ENCODE measurements around the gene RAET1E.

Gene RAET1E

DNA sequence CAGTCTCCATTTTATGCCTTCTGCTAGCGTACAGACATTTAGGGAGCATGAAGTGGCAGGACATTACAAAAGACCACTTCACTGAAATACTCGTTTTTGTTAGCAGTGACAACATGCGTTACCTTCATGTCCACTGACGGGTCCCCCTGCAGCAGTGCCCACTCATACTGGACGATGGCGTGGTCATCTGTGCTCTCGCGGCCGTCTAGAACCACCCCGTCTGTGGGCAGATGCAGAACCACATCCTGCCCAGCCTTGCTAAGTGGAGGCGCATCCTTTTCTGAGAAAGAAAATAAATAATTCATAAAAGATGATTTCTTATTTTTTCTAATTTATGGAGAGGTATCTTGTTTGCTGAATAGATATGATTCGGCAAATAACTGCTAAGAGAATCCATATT, 45.0 kb downstream of the RAET1E start:
- TF ChIP-seq GATA2 (IDR thresholded peaks at IDR 0.05; ENCODE audit: low read depth, low read length) (no peak), GATA3 (IDR thresholded peaks at IDR 0.05; ENCODE audit: low read depth, low read length) (no peak)

DNA sequence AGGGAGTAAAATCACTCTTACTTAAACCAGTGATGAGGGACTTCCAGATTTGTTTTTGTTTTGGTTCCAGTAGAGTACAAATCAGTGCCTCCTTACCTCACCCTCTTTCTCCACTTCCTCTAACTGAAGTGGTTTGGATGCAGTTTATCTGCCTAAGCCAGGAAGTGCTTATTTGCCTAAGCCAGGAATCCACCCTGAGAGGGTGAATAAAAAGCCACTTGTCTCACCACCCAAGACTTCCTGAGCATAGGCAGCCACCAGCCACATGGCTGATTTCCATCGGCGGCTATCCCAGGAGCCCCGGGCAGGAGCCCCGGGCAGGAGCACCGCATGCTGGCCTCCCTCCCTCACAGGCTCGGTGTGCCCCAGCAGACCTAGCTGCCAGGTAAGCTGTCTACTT, 45.7 kb downstream of the RAET1E start:
- TF ChIP-seq GATA3 (IDR thresholded peaks at IDR 0.05; ENCODE audit: low read depth, low read length): no peak
- TF ChIP-seq GATA2 (IDR thresholded peaks at IDR 0.05; ENCODE audit: low read depth, low read length): no peak

DNA sequence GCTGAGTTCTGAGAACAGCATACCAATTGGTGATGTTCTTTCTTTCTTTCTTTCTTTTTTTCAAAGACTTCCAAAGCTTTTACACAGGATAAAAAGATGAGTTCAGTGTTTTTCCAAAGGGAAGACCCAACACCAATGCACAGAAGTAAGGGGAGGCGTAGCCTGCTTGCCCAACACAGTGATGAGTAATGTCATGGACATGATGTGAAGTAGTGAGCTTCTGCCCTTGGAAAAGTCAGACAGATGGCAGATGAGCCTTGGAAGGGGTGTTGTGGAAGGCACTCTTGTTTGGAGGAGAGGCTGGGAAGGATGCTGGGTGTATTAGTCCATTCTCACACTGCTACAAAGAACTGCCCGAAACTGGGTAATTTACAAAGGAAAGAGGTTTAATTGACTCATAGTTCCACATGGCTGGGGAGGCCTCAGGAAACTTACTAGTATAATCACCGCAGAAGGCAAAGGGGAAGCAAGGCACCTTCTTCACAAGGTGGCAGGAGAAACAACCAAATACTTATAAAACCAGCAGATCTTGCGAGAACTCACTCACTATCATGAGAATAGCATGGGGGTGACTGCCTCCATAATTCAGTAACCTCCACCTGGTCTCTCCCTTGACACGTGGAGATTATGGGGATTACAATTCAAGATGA, 46.3 kb downstream of the RAET1E start:
- no peak for TF ChIP-seq GATA2 (IDR thresholded peaks at IDR 0.05; ENCODE audit: low read depth, low read length)
- no peak for TF ChIP-seq GATA3 (IDR thresholded peaks at IDR 0.05; ENCODE audit: low read depth, low read length)

All from SH-SY5Y (cell line).